ENCODE results near the gene MRPL33. TPM values are rescaled to one million over a fixed set of nuclear protein-coding genes. Genes with fewer than 3 reads are reported as not detected.
A peak's percentile ranks its signal among the peaks of the same experiment; 100 is the strongest.

The MRPL33 gene
- total and polyA plus RNA-seq, 5 donors: 242 to 596 (median 305) TPM

DNA sequence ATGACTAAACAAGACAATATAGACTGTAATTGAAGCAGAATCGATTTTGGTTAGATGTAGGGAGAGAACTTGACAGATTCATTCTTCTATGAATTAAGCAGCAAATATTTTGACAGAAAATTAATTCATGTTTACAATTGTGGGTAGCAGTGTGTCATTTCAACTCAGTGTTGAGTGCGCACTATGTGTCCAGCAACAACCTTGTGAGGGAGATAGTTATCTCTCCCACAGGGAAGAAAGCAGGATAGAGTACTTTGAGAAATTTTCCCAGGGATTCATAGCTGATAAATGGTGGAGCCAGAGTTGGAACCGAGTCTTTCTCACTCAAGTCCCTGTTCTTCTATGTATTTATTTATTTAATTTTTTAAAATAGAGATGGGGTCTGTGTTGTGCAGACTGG lies 5.2 kb downstream of the MRPL33 start:
- Histone ChIP-seq H3K4me3 (ENCODE audit: low read length) (no peak overlapping the region), H3K27me3 (ENCODE audit: control insufficient read depth, insufficient read depth) (no peaks in the 10 kb centered on the region), H3K9me3 (ENCODE audit: control insufficient read depth, low read length) (no peaks in the 10 kb centered on the region), H3K4me1 (ENCODE audit: control insufficient read depth, insufficient read depth, low read length) (peaks cover 6% of the 10 kb centered on the region), H3K27ac (ENCODE audit: low read length) (no peak overlapping the region)
- 91% methylated on average over 3 of the region's 3 CpGs for WGBS
- intact Hi-C loops (cut with DNase I): no loop called here
- DNase-seq: no peak
- ATAC-seq: no peak

DNA sequence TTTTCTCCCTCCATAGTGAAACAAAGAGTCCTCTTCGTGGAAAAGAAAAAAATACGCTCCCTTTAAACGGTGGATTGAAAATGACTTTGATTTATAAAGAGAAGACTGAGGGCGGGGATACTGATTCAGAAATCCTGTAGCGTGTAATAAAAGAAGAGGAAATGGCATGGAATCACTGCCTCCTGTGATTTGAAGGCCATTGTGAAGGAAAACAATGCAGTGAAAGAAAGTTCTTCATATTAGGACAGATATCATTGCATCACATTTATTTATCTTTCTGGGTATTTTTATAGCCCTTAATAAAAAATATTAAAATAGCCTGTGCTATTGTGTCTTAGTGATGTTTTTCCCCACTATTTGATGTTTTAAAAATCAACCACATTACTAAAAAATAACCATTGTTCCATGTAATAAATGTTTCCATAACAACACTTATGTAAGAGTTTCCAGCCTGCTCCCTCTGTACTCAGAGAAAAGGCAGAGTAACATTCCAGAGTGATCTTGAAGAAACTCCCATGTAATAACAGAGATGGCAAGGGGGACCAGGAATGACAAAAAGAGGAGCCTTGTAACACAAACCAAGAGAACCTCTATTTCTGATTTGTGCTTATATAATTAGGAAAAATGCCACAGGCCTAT lies 8.0 kb downstream of the MRPL33 start:
- Histone ChIP-seq H3K27me3 (ENCODE audit: control insufficient read depth, insufficient read depth) (no peaks in the 10 kb centered on the region), H3K4me3 (ENCODE audit: low read length) (no peak overlapping the region), H3K9me3 (ENCODE audit: control insufficient read depth, low read length) (no peaks in the 10 kb centered on the region), H3K4me1 (ENCODE audit: control insufficient read depth, insufficient read depth, low read length) (peaks cover 6% of the 10 kb centered on the region), H3K27ac (ENCODE audit: low read length) (no peak overlapping the region)
- WGBS: 66% methylated on average over 5 of the region's 5 CpGs
- intact Hi-C loops (cut with DNase I): no loop called here
- ATAC-seq (peak; percentile 31 to 70), DNase-seq (no peak)

DNA sequence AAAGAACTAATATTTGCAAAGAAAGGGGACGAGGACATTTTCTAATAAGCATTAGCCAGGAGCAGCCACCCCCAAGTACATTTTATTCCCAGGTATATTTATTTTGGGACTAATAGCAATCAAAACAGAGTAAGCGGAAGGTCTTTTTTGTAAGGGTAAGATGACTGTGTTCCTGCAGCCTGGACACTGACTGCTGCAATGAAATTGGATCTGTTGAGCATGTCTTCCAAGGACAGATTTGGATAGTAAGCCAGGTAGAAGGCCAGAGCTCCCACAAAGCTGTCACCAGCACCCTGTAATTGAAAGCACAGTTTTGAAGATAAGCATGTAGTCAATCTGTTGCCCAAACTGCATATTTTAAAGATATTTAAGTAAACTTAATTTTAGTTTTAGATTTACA lies 10.0 kb downstream of the MRPL33 start:
- H3K27ac ChIP-seq (ENCODE audit: low read length): no peak overlapping the region
- intact Hi-C loops (cut with DNase I): no loop called here
- 98% methylated on average over 2 of the region's 2 CpGs for WGBS
- H3K27me3 ChIP-seq (ENCODE audit: control insufficient read depth, insufficient read depth): no peaks in the 10 kb centered on the region
- DNase-seq (no peak), ATAC-seq (no peak)
- H3K4me1 ChIP-seq (ENCODE audit: control insufficient read depth, insufficient read depth, low read length): peaks cover 4% of the 10 kb centered on the region
- H3K9me3 ChIP-seq (ENCODE audit: control insufficient read depth, low read length): no peaks in the 10 kb centered on the region
- H3K4me3 ChIP-seq (ENCODE audit: low read length): no peak overlapping the region

DNA sequence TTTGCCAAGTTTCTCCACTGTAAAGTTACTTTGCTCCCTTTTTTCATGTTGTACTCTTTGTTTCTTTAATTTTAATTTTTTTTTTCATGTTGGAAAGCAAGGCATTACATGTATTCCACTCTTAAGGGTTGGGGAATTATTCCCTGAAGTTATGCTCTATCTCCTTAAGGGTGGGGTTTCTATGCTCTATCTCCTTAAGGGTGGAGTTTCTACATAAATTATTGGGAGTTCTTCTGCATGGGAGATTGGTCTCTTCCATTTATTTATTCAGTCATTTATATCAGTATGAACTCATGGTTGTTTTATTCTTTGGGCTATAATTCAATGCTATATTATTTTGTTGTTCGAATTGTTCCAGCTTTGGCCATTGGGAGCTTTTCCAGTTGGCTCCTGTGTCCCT lies 11.2 kb downstream of the MRPL33 start:
- Histone ChIP-seq H3K4me3 (ENCODE audit: low read length) (no peak overlapping the region), H3K27ac (ENCODE audit: low read length) (no peak overlapping the region), H3K4me1 (ENCODE audit: control insufficient read depth, insufficient read depth, low read length) (peaks cover 2% of the 10 kb centered on the region), H3K9me3 (ENCODE audit: control insufficient read depth, low read length) (no peaks in the 10 kb centered on the region), H3K27me3 (ENCODE audit: control insufficient read depth, insufficient read depth) (no peaks in the 10 kb centered on the region)
- WGBS: 88% methylated on average over 1 of the region's 1 CpG
- ATAC-seq (no peak), DNase-seq (no peak)
- intact Hi-C loops (cut with DNase I): no loop called here

DNA sequence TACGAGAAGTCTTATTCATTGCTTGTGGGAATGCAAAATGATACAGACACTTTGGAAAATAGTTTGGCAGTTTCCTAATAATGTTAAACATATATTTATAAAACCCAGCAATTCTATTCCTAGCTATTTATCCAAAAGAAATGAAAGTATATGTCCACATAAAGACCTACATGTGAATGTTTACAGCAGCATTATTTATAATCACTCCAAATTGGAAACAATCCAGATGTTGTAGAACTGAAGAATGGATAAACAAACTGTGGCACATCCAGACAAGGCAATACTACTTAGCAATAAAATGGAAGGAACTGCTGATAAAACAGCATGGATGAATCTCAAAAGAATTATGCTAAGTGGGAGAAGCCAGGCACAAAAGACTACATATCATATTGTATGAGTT lies 19.3 kb downstream of the MRPL33 start:
- WGBS: 97% methylated on average over 1 of the region's 1 CpG
- Histone ChIP-seq H3K4me1 (ENCODE audit: control insufficient read depth, insufficient read depth, low read length) (peaks cover 11% of the 10 kb centered on the region), H3K27ac (ENCODE audit: low read length) (no peak overlapping the region), H3K27me3 (ENCODE audit: control insufficient read depth, insufficient read depth) (no peaks in the 10 kb centered on the region), H3K4me3 (ENCODE audit: low read length) (no peak overlapping the region), H3K9me3 (ENCODE audit: control insufficient read depth, low read length) (no peaks in the 10 kb centered on the region)
- intact Hi-C loops (cut with DNase I): no loop called here
- DNase-seq (no peak), ATAC-seq (no peak)

DNA sequence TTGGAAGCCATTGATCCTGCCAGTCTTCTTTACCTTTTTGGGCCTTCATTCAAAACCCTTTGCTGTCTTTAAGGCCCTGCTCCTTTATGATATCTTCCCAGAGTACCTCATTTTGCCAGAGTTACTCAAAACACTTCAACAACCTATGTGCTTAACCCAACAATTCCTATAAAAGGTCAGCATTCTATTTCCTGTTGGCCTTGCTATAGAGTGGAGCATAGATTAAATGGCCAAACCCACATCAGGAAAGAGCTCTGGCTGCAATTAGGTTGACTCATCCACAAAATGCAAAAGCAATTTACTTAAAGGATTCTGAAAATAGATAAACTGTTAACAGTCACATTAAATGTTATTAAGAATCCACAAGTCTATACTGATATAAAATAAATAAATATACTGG lies 21.2 kb downstream of the MRPL33 start:
- H3K4me1 ChIP-seq (ENCODE audit: control insufficient read depth, insufficient read depth, low read length): peaks cover 24% of the 10 kb centered on the region
- no peak for ATAC-seq
- H3K27me3 ChIP-seq (ENCODE audit: control insufficient read depth, insufficient read depth): no peaks in the 10 kb centered on the region
- intact Hi-C loops (cut with DNase I): no loop called here
- no peak for DNase-seq
- H3K4me3 ChIP-seq (ENCODE audit: low read length): no peak overlapping the region
- no peak overlapping the region for H3K27ac ChIP-seq (ENCODE audit: low read length)
- no peaks in the 10 kb centered on the region for H3K9me3 ChIP-seq (ENCODE audit: control insufficient read depth, low read length)

DNA sequence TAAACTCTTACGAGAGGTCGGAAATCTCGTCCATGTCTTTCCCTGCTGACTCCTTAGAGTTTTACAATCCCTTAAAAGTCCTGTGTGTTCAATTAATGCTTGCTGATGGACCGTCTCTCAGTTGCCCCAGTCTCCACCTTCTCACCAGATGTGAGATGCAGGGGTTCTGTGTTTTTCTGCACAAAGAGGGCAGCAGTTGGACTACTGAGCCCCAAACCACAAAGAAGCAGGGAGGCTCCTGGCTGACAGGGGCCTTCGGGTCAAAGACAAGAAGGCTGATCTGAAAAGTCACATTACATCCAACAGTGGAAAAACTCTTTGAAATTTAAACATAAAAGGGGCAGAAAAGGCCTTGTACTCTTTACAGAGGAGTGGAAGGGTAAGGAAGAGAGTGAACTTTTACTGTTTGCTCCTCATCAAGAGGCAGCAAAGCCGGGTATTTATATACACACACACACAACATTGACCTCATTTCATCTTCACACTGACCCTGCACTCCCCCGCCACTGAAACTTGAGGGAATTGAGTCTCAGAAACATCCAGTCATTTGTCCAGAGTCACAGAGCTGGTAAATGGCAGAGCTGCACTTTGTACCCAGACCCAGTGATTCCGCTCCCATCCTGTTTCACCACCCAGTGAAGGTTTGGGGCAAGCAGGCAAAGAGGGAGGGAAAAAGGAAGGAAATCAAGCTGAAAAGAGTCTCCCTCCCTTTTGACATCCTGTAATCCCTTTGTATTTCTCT lies 23.7 kb downstream of the MRPL33 start:
- 78% methylated on average over 8 of the region's 8 CpGs for WGBS
- H3K4me1 ChIP-seq (ENCODE audit: control insufficient read depth, insufficient read depth, low read length): peaks cover 27% of the 10 kb centered on the region
- no peaks in the 10 kb centered on the region for H3K27me3 ChIP-seq (ENCODE audit: control insufficient read depth, insufficient read depth)
- DNase-seq (no peak), ATAC-seq (peak in 1 of 2 donors; percentile 3)
- H3K9me3 ChIP-seq (ENCODE audit: control insufficient read depth, low read length): no peaks in the 10 kb centered on the region
- intact Hi-C loops (cut with DNase I): no loop called here
- H3K27ac ChIP-seq (ENCODE audit: low read length): peak overlapping the region; percentile 86
- H3K4me3 ChIP-seq (ENCODE audit: low read length): no peak overlapping the region

DNA sequence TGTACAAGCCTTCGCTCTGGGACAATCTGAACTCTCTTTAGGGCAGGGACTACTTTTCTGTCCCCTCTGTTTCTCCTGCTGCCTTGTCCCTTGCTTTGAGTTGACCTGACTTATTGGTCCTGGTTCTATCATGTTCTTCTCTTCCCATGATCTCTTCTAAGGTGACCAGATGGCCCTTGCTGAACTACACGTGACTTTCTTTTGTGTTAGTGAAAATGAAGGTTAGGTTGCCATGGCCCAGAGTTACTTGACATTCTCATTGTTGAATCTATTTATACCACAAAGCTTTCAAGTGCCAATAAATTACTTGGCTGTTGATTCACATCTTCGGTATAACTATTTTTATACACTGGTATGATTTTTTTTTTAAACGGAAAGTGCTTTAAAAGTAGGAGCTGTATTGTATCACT lies 24.4 kb downstream of the MRPL33 start:
- DNase-seq: no peak
- no peaks in the 10 kb centered on the region for H3K9me3 ChIP-seq (ENCODE audit: control insufficient read depth, low read length)
- WGBS: 27% methylated on average over 4 of the region's 4 CpGs
- H3K27ac ChIP-seq (ENCODE audit: low read length): peak overlapping the region; percentile 86
- intact Hi-C loops (cut with DNase I): no loop called here
- ATAC-seq: peak; percentile 53 to 60
- peaks cover 31% of the 10 kb centered on the region for H3K4me1 ChIP-seq (ENCODE audit: control insufficient read depth, insufficient read depth, low read length)
- H3K27me3 ChIP-seq (ENCODE audit: control insufficient read depth, insufficient read depth): no peaks in the 10 kb centered on the region
- no peak overlapping the region for H3K4me3 ChIP-seq (ENCODE audit: low read length)

DNA sequence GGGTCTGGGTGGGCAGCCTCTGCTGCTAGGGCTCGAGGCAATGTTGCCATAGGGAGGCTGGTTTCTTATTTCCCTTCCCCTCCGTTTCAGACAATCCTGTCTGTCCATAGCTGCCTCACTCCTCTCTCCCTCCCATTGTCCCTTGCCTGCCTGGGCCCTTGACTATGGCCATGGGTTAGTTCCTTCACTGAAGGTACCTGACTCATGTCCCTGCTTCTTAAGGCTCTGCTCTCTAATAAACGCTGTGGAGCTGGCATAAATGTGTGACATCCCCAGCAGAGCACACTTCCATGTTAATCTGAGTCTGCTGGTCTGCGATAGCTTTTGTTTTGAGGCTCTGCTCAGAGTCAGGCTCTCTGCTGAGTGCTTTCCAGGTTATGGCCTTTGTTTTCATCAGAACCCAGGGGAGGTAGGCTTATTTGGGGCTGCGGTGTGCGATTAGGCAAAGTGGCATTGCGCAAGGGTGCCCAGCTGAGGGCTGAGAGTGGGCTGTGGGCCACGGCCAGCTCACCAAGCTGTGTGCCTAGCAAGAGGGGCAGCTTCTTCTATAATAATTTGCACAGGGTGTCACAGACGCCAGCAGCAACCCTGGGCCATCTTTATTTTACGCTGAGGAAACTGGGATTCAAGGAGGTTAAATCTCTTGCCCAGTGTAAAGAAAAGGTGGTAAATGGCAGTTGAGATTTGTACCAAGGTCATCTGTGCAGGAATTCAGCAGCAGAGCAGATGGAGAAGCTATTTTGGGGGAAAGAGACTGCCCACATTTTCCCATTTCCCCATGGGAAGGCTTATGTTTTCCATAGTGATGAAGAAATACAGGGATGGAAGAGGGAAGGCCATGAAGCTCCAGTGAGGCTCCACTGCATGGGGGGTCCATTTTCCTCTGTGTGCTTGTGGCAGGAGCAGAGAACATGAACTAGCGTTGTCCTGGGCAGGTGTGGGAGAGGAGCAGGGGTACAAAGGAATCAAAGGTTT lies 25.6 kb downstream of the MRPL33 start:
- Histone ChIP-seq H3K9me3 (ENCODE audit: control insufficient read depth, low read length) (no peaks in the 10 kb centered on the region), H3K4me3 (ENCODE audit: low read length) (no peak overlapping the region), H3K27me3 (ENCODE audit: control insufficient read depth, insufficient read depth) (no peaks in the 10 kb centered on the region), H3K4me1 (ENCODE audit: control insufficient read depth, insufficient read depth, low read length) (peaks cover 31% of the 10 kb centered on the region), H3K27ac (ENCODE audit: low read length) (peak overlapping the region; percentile 81)
- ATAC-seq: peak; percentile 12 to 42
- peak in 1 of 3 donors; percentile 65 for DNase-seq
- intact Hi-C loops (cut with DNase I): no loop called here
- 75% methylated on average over 11 of the region's 11 CpGs for WGBS

DNA sequence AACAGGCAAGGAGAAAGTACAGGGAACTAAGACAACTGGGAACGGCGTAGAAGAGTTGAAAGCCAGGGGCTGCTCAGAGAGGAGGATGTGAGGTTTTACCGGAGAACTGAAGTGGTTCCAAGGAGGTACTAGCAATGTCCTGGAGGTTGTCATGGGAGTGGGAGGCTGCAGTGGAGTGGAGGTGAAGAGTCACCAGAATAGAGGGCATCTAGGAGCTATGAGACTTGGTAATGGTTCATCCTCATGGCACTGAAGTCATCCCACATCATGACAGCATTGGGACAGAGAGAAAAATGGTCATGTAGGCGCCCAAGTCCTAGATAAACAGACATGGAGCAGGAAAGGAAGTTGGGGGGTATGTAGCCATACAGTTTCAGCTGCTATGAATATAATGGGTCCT lies 26.3 kb downstream of the MRPL33 start:
- WGBS: 93% methylated on average over 4 of the region's 4 CpGs
- DNase-seq (no peak), ATAC-seq (no peak)
- Histone ChIP-seq H3K4me1 (ENCODE audit: control insufficient read depth, insufficient read depth, low read length) (peaks cover 30% of the 10 kb centered on the region), H3K9me3 (ENCODE audit: control insufficient read depth, low read length) (no peaks in the 10 kb centered on the region), H3K27ac (ENCODE audit: low read length) (peak overlapping the region; percentile 81), H3K4me3 (ENCODE audit: low read length) (no peak overlapping the region), H3K27me3 (ENCODE audit: control insufficient read depth, insufficient read depth) (no peaks in the 10 kb centered on the region)
- intact Hi-C loops (cut with DNase I): no loop called here

DNA sequence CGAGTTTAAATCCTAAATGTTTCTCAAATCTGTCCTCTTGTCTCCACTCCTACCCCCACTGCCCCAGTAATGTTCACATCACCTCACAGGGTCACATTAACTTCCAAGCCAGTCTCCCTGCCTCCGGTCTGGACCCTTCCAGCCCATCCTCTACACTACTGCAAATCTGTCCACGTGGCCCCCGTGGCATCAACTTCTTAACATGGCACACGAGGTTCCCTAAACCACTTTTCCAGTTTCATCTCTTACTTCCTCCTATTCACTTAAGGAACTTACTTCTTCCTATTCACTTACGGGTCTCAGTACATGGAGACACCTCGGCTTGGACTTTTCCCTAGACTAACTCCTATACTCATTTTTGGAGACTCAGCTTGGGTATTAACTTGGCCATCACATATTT lies 27.0 kb downstream of the MRPL33 start:
- no peaks in the 10 kb centered on the region for H3K9me3 ChIP-seq (ENCODE audit: control insufficient read depth, low read length)
- H3K27me3 ChIP-seq (ENCODE audit: control insufficient read depth, insufficient read depth): no peaks in the 10 kb centered on the region
- ATAC-seq: no peak
- H3K27ac ChIP-seq (ENCODE audit: low read length): peak overlapping the region; percentile 81
- 88% methylated on average over 7 of the region's 7 CpGs for WGBS
- peak in 1 of 3 donors; percentile 50 for DNase-seq
- H3K4me3 ChIP-seq (ENCODE audit: low read length): no peak overlapping the region
- intact Hi-C loops (cut with DNase I): no loop called here
- peaks cover 30% of the 10 kb centered on the region for H3K4me1 ChIP-seq (ENCODE audit: control insufficient read depth, insufficient read depth, low read length)

Data from right cardiac atrium (tissue), 5 donors.